Chondrocyte (in vitro differentiated cells): ENCODE measurements around the gene SVIP. TPM values are rescaled to one million over a fixed set of nuclear protein-coding genes. Genes with fewer than 3 reads are reported as not detected.

Experiments used
- DNase-seq: peaks from one replicate; pipeline ENCODE4 v3.0.0; 2021; ENCODE audit warnings: mixed read lengths, low spot score
- H3K27ac Mint-ChIP-seq: one replicate; pipeline ENCODE4 v1.8.0; 2021; ENCODE audit warnings: mild to moderate bottlenecking, moderate library complexity, mixed read lengths; ENCODE audit not compliant: unreplicated experiment
- H3K27me3 Mint-ChIP-seq: 2 replicates; pipeline ENCODE4 v1.8.0; 2021; ENCODE audit warnings: low read depth, mixed read lengths
- H3K36me3 Mint-ChIP-seq: 2 replicates; pipeline ENCODE4 v1.8.0; 2021; ENCODE audit warnings: low read depth, mixed read lengths
- H3K4me1 Mint-ChIP-seq: 2 replicates; pipeline ENCODE4 v1.8.0; 2021; ENCODE audit warnings: low read depth, mild to moderate bottlenecking, mixed read lengths
- H3K4me3 Mint-ChIP-seq: one replicate; pipeline ENCODE4 v1.8.0; 2021; ENCODE audit warnings: mild to moderate bottlenecking, moderate library complexity, mixed read lengths; ENCODE audit not compliant: unreplicated experiment
- H3K9me3 Mint-ChIP-seq: 2 replicates; pipeline ENCODE4 v1.8.0; 2021; ENCODE audit warnings: low read depth, mixed read lengths
- CTCF ChIP-seq: fragments of 200-600 bp; sonication (generic); IDR thresholded peaks from 2 replicates; pipeline ENCODE4 v1.5.0; 2021; ENCODE audit warnings: antibody characterized with exemption, mild to moderate bottlenecking, moderate library complexity
- total RNA-seq: library from RNA; stranded (reverse); gene quantifications from 3 replicates; pipeline ENCODE4 v1.2.1, GENCODE V29; 2021

Gene SVIP
- total RNA-seq, 1 donor from 2014 or later: 9.4 TPM

GRCh38 chr11:22775248-22775647 lies 54.4 kb downstream of the SVIP start:
- Mint-ChIP-seq H3K4me3 (no peak overlapping the region), H3K36me3 (no peaks in the 10 kb centered on the region), H3K4me1 (no peaks in the 10 kb centered on the region), H3K9me3 (no peaks in the 10 kb centered on the region), H3K27ac (no peak overlapping the region), H3K27me3 (peaks cover 15% of the 10 kb centered on the region)
- no peak for DNase-seq
- no peak for TF ChIP-seq CTCF

- Mint-ChIP-seq H3K27ac (no peak overlapping the region), H3K27me3 (peaks cover 14% of the 10 kb centered on the region), H3K9me3 (no peaks in the 10 kb centered on the region), H3K4me1 (no peaks in the 10 kb centered on the region), H3K4me3 (no peak overlapping the region), H3K36me3 (no peaks in the 10 kb centered on the region)
- no peak for TF ChIP-seq CTCF
- no peak for DNase-seq
These were observed 54.9 kb downstream of the SVIP start for GRCh38 chr11:22774716-22775115.

- Mint-ChIP-seq H3K27me3 (no peaks in the 10 kb centered on the region), H3K36me3 (no peaks in the 10 kb centered on the region), H3K4me1 (no peaks in the 10 kb centered on the region), H3K4me3 (no peak overlapping the region), H3K9me3 (no peaks in the 10 kb centered on the region), H3K27ac (no peak overlapping the region)
- no peak for DNase-seq
- no peak for TF ChIP-seq CTCF
These were observed 60.5 kb downstream of the SVIP start for GRCh38 chr11:22769081-22769480.

Other genes starting within 250 kb of the SVIP start
- gene FANCF, start 204.0 kb downstream of the SVIP start, total RNA-seq: 7.0 to 7.4 TPM (median 7.2 TPM) in 3 replicates
- gene GAS2, start 163.2 kb downstream of the SVIP start, total RNA-seq: 1.2 to 1.7 TPM (median 1.6 TPM) in 3 replicates
- gene CCDC179, start 30.7 kb upstream of the SVIP start, total RNA-seq: not detected in 3 replicates